Prostate gland (tissue), 2 donors: Measurements from ENCODE around the gene ANO2. TPM values are rescaled to one million over a fixed set of nuclear protein-coding genes. Genes with fewer than 3 reads are reported as not detected.

ENCODE experiments used
- DNase-seq: peaks from one replicate; pipeline ENCODE4 v3.0.0-alpha.2; 2019; ENCODE audit warnings: low spot score
- H3K27ac ChIP-seq, 2 donors: fragments of 200-600 bp; sonication (generic); 2 replicates each; pipeline ENCODE4 v1.5.1; 2017 to 2019
- H3K27me3 ChIP-seq: fragments of 200-600 bp; sonication (generic); replicated peaks from 2 replicates; pipeline ENCODE4 v1.5.1; 2019; ENCODE audit not compliant: insufficient read depth
- H3K36me3 ChIP-seq, 2 donors: fragments of 200-600 bp; sonication (generic); 1 replicate in 1 of 2; 2 replicates in 1 of 2; pipeline versions ENCODE4 v1.5.1 to v1.8.1; 2017 to 2019
- H3K4me1 ChIP-seq: fragments of 200-600 bp; sonication (generic); replicated peaks from 2 replicates; pipeline ENCODE4 v1.5.1; 2019
- H3K4me3 ChIP-seq, 2 donors: fragments of 200-600 bp; sonication (generic); 2 replicates each; pipeline ENCODE4 v1.5.1; 2017 to 2019
- H3K9me3 ChIP-seq: fragments of 200-600 bp; sonication (generic); 2 replicates; pipeline ENCODE4 v1.5.1; 2017
- POLR2A ChIP-seq: fragments of 450-650 bp; IDR thresholded peaks from one replicate; pipeline ENCODE4 v1.6.1; 2016; ENCODE audit warnings: antibody characterized with exemption, mild to moderate bottlenecking
- POLR2AphosphoS5 ChIP-seq: sonication (generic); formaldehyde crosslinking; IDR thresholded peaks from one replicate; pipeline ENCODE4 v1.6.1; 2017; ENCODE audit warnings: antibody characterized with exemption
- WGBS: methylation state at CpG from one replicate; pipeline ENCODE4 v1.1.5; 2018; 5-methylcytosine and 5-hydroxymethylcytosine counted together
- intact Hi-C: fragments of 100-400 bp; cut with DNase I; formaldehyde crosslinking; loops from one replicate; pipeline ENCODE4 v1.14.2; 2022
- total RNA-seq, 2 donors: library from RNA; depleted of rRNA; stranded (reverse); fragments of >200 nt; gene quantifications; one replicate each; pipeline ENCODE4 v1.1.0, GENCODE V29; 2016
- TF ChIP-seq, protein P1 (sequence below), 4 experiments: fragments of 200-600 bp in 2 of 4; fragments of 450-650 bp in 2 of 4; sonication (generic) in 2 of 4; IDR thresholded peaks; 1 replicate in 3 of 4; 2 replicates in 1 of 4; pipeline ENCODE4 v1.5.1; 2016 to 2019; ENCODE audit warnings: antibody characterized with exemption in 4 of 4, mild to moderate bottlenecking in 2 of 4, moderate library complexity in 2 of 4

The ANO2 gene
- total RNA-seq, 2 donors from 2014 or later = 0.64 to 7.0 TPM

DNA sequence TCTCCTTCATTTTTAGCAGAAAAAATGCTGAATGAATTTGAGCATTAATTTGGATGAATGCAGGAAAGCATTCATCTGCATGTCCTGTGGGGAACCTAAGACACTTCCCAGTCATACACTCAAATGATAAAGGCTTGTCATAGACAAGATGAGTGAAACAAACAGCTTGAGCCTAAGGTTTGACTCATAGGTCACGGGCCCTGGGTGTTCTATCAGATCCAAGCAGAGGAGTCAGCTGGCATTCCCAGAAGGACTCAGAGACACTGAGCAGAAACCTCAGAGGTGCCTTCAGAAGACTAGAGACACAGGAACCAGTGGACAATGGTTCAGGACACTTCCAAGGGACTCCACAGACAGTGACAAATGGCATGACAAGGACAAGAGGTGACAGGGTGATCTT lies 329.3 kb downstream of the ANO2 start:
- no peak overlapping the region for H3K4me3 ChIP-seq
- H3K36me3 ChIP-seq = no peaks in the 10 kb centered on the region
- H3K9me3 ChIP-seq = no peaks in the 10 kb centered on the region
- no peaks in the 10 kb centered on the region for H3K4me1 ChIP-seq
- WGBS = 92% methylated on average over 1 of the region's 1 CpG
- TF ChIP-seq, protein P1, sequence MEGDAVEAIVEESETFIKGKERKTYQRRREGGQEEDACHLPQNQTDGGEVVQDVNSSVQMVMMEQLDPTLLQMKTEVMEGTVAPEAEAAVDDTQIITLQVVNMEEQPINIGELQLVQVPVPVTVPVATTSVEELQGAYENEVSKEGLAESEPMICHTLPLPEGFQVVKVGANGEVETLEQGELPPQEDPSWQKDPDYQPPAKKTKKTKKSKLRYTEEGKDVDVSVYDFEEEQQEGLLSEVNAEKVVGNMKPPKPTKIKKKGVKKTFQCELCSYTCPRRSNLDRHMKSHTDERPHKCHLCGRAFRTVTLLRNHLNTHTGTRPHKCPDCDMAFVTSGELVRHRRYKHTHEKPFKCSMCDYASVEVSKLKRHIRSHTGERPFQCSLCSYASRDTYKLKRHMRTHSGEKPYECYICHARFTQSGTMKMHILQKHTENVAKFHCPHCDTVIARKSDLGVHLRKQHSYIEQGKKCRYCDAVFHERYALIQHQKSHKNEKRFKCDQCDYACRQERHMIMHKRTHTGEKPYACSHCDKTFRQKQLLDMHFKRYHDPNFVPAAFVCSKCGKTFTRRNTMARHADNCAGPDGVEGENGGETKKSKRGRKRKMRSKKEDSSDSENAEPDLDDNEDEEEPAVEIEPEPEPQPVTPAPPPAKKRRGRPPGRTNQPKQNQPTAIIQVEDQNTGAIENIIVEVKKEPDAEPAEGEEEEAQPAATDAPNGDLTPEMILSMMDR (IDR thresholded peaks at IDR 0.05) = no peak
- no peak for TF ChIP-seq POLR2AphosphoS5
- no peak for TF ChIP-seq POLR2A
- H3K27ac ChIP-seq = no peak overlapping the region
- H3K27me3 ChIP-seq = no peaks in the 10 kb centered on the region
- intact Hi-C loops = no loop called here
- no peak for DNase-seq

GRCh38 chr12:5614256-5614655 lies 330.8 kb downstream of the ANO2 start:
- H3K4me1 ChIP-seq = no peaks in the 10 kb centered on the region
- intact Hi-C loops = no loop called here
- H3K27ac ChIP-seq = no peak overlapping the region
- H3K36me3 ChIP-seq = no peaks in the 10 kb centered on the region
- no peaks in the 10 kb centered on the region for H3K9me3 ChIP-seq
- no peaks in the 10 kb centered on the region for H3K27me3 ChIP-seq
- WGBS = 100% methylated on average over 1 of the region's 1 CpG
- no peak overlapping the region for H3K4me3 ChIP-seq
- TF ChIP-seq, protein P1 (IDR thresholded peaks at IDR 0.05) = no peak
- TF ChIP-seq POLR2A (no peak), POLR2AphosphoS5 (no peak)
- DNase-seq = no peak

DNA sequence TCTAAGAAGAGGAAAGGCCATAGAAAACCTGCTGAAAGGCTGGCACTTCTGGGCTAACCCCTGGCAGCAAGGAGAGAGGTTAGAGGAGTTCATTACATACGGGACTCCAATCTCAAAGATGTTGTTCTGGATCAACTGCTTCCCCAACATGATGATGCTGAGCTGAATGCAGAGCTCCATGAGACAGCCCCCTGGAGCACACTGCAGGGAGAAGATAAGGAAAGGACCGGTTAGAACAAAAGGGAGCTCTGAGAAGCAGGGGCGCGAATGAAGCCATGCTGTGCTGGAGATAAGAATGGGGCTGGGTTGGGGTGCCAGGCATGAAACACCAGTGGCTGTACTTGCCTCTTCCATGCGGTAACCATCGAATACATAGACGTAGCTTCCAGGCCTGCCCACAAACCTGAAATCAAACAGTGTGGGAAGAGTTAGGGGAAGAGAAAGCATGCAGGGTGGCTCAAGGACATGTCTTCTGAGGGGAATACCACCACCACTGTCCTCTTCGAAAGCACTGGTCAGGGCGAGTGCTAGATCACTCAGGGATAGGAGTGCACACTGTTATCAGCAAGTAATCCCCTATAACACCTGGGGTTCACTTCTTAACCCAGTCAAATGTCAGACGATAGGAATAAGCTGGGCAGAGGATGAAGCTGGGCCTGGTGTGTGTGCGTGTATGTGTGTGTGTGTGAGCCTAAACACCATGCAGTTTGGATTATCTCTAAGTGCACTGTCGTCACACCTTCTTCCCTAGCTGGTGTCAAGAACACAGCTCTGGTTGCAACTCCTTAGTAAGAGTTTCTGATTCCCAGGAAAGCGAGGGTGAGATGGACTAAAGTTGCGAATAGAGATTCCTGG lies 332.3 kb downstream of the ANO2 start:
- no peaks in the 10 kb centered on the region for H3K27me3 ChIP-seq
- H3K27ac ChIP-seq = no peak overlapping the region
- intact Hi-C loops = no loop called here
- no peaks in the 10 kb centered on the region for H3K36me3 ChIP-seq
- DNase-seq = no peak
- H3K4me3 ChIP-seq = no peak overlapping the region
- no peaks in the 10 kb centered on the region for H3K9me3 ChIP-seq
- 84% methylated on average over 14 of the region's 14 CpGs for WGBS
- H3K4me1 ChIP-seq = no peaks in the 10 kb centered on the region
- TF ChIP-seq, protein P1 (IDR thresholded peaks at IDR 0.05) = no peak
- TF ChIP-seq POLR2A (no peak), POLR2AphosphoS5 (no peak)

GRCh38 chr12:5611162-5611561 lies 333.9 kb downstream of the ANO2 start:
- Histone ChIP-seq H3K27me3 (no peaks in the 10 kb centered on the region), H3K9me3 (no peaks in the 10 kb centered on the region), H3K4me3 (no peak overlapping the region), H3K36me3 (no peaks in the 10 kb centered on the region), H3K4me1 (no peaks in the 10 kb centered on the region), H3K27ac (no peak overlapping the region)
- no peak for DNase-seq
- no peak for TF ChIP-seq POLR2A
- no peak for TF ChIP-seq POLR2AphosphoS5
- TF ChIP-seq, protein P1 (IDR thresholded peaks at IDR 0.05) = no peak
- WGBS = 94% methylated on average over 5 of the region's 5 CpGs
- intact Hi-C loops = no loop called here

DNA sequence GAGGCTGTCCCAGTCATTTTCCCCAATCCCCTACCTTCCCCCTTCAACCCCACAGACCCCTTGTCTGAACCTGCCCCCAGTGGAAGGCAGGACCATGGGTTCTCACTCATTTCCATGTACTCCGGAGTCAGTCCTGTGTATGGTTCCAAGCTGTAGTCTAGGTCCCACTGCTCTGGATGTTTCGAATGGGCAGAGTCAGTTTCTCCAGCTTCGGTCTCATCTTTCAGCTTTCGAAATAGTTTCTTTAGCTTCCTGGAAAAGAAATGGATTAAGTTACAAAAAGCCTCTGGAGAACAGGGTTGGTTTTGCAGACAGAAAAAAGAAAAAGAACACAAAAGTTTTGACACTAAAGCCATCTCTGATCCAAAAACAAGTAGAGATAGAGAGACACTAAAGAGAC lies 345.7 kb downstream of the ANO2 start:
- 76% methylated on average over 4 of the region's 4 CpGs for WGBS
- H3K36me3 ChIP-seq = no peaks in the 10 kb centered on the region
- no peaks in the 10 kb centered on the region for H3K4me1 ChIP-seq
- intact Hi-C loops = no loop called here
- H3K4me3 ChIP-seq = no peak overlapping the region
- H3K27ac ChIP-seq = no peak overlapping the region
- H3K9me3 ChIP-seq = no peaks in the 10 kb centered on the region
- H3K27me3 ChIP-seq = no peaks in the 10 kb centered on the region
- no peak for TF ChIP-seq POLR2A
- TF ChIP-seq, protein P1 (IDR thresholded peaks at IDR 0.05) = no peak
- no peak for TF ChIP-seq POLR2AphosphoS5
- DNase-seq = no peak
